DND-41 (cell line): ENCODE results near the gene RNASE1.

Experiments
- CTCF ChIP-seq: IDR thresholded peaks from 2 replicates; pipeline ENCODE4 v1.5.1; 2012; ENCODE audit warnings: borderline replicate concordance, low read length, moderate library complexity, mild to moderate bottlenecking; ENCODE audit not compliant: poor library complexity, severe bottlenecking; ENCODE audit errors: extremely low read depth
- EZH2 ChIP-seq: IDR thresholded peaks from 3 replicates; pipeline ENCODE4 v1.6.1; 2012; ENCODE audit warnings: borderline replicate concordance, low read depth, mild to moderate bottlenecking, moderate library complexity, low read length, inconsistent platforms; ENCODE audit not compliant: severe bottlenecking

- TF ChIP-seq CTCF (no peak), EZH2 (no peak)
Measured at GRCh38 chr14:20798318-20798717, 4.3 kb downstream of the RNASE1 start.
